Thymus (tissue), 2 donors: ENCODE results near the gene OR12D3. TPM values are rescaled to one million over a fixed set of nuclear protein-coding genes. Genes with fewer than 3 reads are reported as not detected.

Source experiments
- polyA plus RNA-seq: library from polyadenylated mRNA; stranded (reverse); fragments of 200-250 nt; gene quantifications from one replicate; pipeline ENCODE4 v1.2.3, GENCODE V29; 2013
- total RNA-seq: library from RNA; stranded (reverse); fragments of 120-200 nt; gene quantifications from one replicate; pipeline ENCODE4 v1.2.4, GENCODE V29; 2013
- donor health status: healthy.

Gene OR12D3
- total and polyA plus RNA-seq, 2 donors: not detected

Other genes with a start within 250 kb of the OR12D3 start
- gene OR2J2, start 204.4 kb downstream of the OR12D3 start, total RNA-seq: not detected
- gene OR2J2, start 204.4 kb downstream of the OR12D3 start, polyA plus RNA-seq: not detected
- not detected for gene OR14J1, start 73.6 kb downstream of the OR12D3 start, total RNA-seq
- under 0.01 TPM for gene OR14J1, start 73.6 kb downstream of the OR12D3 start, polyA plus RNA-seq
- not detected for gene OR5V1, start 6.4 kb downstream of the OR12D3 start, total RNA-seq
- not detected for gene OR5V1, start 6.4 kb downstream of the OR12D3 start, polyA plus RNA-seq
- gene OR12D2, start 20.3 kb upstream of the OR12D3 start, total RNA-seq: not detected
- not detected for gene OR12D2, start 20.3 kb upstream of the OR12D3 start, polyA plus RNA-seq
- gene OR12D1, start 39.6 kb upstream of the OR12D3 start, total RNA-seq: not detected
- gene OR12D1, start 39.6 kb upstream of the OR12D3 start, polyA plus RNA-seq: not detected
- not detected for gene OR10C1, start 64.0 kb upstream of the OR12D3 start, total RNA-seq
- not detected for gene OR10C1, start 64.0 kb upstream of the OR12D3 start, polyA plus RNA-seq
- gene OR11A1, start 81.8 kb upstream of the OR12D3 start, total RNA-seq: under 0.01 TPM
- 0.02 TPM for gene OR11A1, start 81.8 kb upstream of the OR12D3 start, polyA plus RNA-seq
- gene OR2H1, start 81.9 kb upstream of the OR12D3 start, total RNA-seq: not detected
- gene OR2H1, start 81.9 kb upstream of the OR12D3 start, polyA plus RNA-seq: 0.05 TPM
- gene MAS1L, start 112.7 kb upstream of the OR12D3 start, total RNA-seq: not detected
- gene MAS1L, start 112.7 kb upstream of the OR12D3 start, polyA plus RNA-seq: not detected
- gene UBD, start 184.4 kb upstream of the OR12D3 start, total RNA-seq: 158 TPM
- gene UBD, start 184.4 kb upstream of the OR12D3 start, polyA plus RNA-seq: 155 TPM
- not detected for gene OR2H2, start 209.8 kb upstream of the OR12D3 start, total RNA-seq
- under 0.01 TPM for gene OR2H2, start 209.8 kb upstream of the OR12D3 start, polyA plus RNA-seq